PC-3 (cell line): ENCODE results near the gene CCDC78.

Experiments
- EZH2 ChIP-seq: fragments of 300-600 bp; sonication (generic); IDR thresholded peaks from one replicate; pipeline ENCODE4 v1.6.1; 2017; ENCODE audit warnings: antibody characterized with exemption, mild to moderate bottlenecking, low read length; ENCODE audit not compliant: unreplicated experiment
- EZH2phosphoT487 ChIP-seq: fragments of 300-600 bp; sonication (generic); IDR thresholded peaks from 2 replicates; pipeline ENCODE4 v1.6.1; 2018; ENCODE audit warnings: mild to moderate bottlenecking, antibody characterized with exemption, low read length, borderline replicate concordance
- TF ChIP-seq, protein P1 (sequence below): fragments of 300-600 bp; sonication (generic); conservative IDR thresholded peaks from 2 replicates; pipeline ENCODE4 v1.5.1; 2017; ENCODE audit warnings: antibody characterized with exemption, low read depth, mild to moderate bottlenecking, low read length

GRCh38 chr16:745739-746138 lies 19.5 kb upstream of the CCDC78 start:
- TF ChIP-seq, protein P1, sequence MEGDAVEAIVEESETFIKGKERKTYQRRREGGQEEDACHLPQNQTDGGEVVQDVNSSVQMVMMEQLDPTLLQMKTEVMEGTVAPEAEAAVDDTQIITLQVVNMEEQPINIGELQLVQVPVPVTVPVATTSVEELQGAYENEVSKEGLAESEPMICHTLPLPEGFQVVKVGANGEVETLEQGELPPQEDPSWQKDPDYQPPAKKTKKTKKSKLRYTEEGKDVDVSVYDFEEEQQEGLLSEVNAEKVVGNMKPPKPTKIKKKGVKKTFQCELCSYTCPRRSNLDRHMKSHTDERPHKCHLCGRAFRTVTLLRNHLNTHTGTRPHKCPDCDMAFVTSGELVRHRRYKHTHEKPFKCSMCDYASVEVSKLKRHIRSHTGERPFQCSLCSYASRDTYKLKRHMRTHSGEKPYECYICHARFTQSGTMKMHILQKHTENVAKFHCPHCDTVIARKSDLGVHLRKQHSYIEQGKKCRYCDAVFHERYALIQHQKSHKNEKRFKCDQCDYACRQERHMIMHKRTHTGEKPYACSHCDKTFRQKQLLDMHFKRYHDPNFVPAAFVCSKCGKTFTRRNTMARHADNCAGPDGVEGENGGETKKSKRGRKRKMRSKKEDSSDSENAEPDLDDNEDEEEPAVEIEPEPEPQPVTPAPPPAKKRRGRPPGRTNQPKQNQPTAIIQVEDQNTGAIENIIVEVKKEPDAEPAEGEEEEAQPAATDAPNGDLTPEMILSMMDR = no peak
- no peak for TF ChIP-seq EZH2
- TF ChIP-seq EZH2phosphoT487 = no peak
